Stimulated activated CD8-positive, alpha-beta memory T cell treated with anti-CD3 and anti-CD28 coated beads, Interleukin-12 subunit alpha, Interleukin-12 subunit beta, amount 100 ng/mL, for 4 hours (primary cell): ENCODE data around the gene ARHGAP21.

ENCODE experiments used
- DNase-seq: peaks from one replicate; pipeline ENCODE4 v3.0.0-alpha.2; 2020; ENCODE audit warnings: low read depth

Gene ARHGAP21

GRCh38 chr10:24533981-24534380 is 189.7 kb downstream of the ARHGAP21 start:
- DNase-seq = no peak
